Measurements from ENCODE around the gene NUP93.
"Not testable (repeated sequence)": the region's sequence is repeated elsewhere in the genome, so short reads cannot be mapped to it uniquely, and the experiment has no call there.

The NUP93 gene

GRCh38 chr16:56884026-56884582 is 154.2 kb downstream of the NUP93 start:
- no peak for FAIRE-seq
- no peak for TF ChIP-seq POLR2A (IDR thresholded peaks at IDR 0.05; ENCODE audit: low read depth, low read length)
- no peak for DNase-seq (ENCODE audit: insufficient read length, low spot score)

- DNase-seq (ENCODE audit: insufficient read length, low spot score); FAIRE-seq: not testable (repeated sequence)
Observed at GRCh38 chr16:56884929-56885328, 155.0 kb downstream of the NUP93 start.

- no peak for TF ChIP-seq POLR2A (IDR thresholded peaks at IDR 0.05; ENCODE audit: low read depth, low read length)
- FAIRE-seq: no peak
- no peak for DNase-seq (ENCODE audit: insufficient read length, low spot score)
Observed at GRCh38 chr16:56885446-56886162, 155.7 kb downstream of the NUP93 start.

GRCh38 chr16:56886296-56886695 is 156.4 kb downstream of the NUP93 start:
- no peak for DNase-seq (ENCODE audit: insufficient read length, low spot score)

GRCh38 chr16:56886826-56887225 is 156.9 kb downstream of the NUP93 start:
- DNase-seq (ENCODE audit: insufficient read length, low spot score) (no peak), FAIRE-seq (no peak)
- TF ChIP-seq POLR2A (IDR thresholded peaks at IDR 0.05; ENCODE audit: low read depth, low read length): no peak

More at GRCh38 chr16:56886296-56886695, 156.4 kb downstream of the NUP93 start:
- TF ChIP-seq POLR2A (IDR thresholded peaks at IDR 0.05; ENCODE audit: low read depth, low read length): no peak
- no peak for FAIRE-seq

GRCh38 chr16:56888806-56889205 is 158.9 kb downstream of the NUP93 start:
- DNase-seq (ENCODE audit: insufficient read length, low spot score) (no peak), FAIRE-seq (no peak)
- no peak for TF ChIP-seq POLR2A (IDR thresholded peaks at IDR 0.05; ENCODE audit: low read depth, low read length)

- DNase-seq (ENCODE audit: insufficient read length, low spot score): no peak
- no peak for TF ChIP-seq POLR2A (IDR thresholded peaks at IDR 0.05; ENCODE audit: low read depth, low read length)
- FAIRE-seq: no peak
Observed at GRCh38 chr16:56889206-56889605, 159.3 kb downstream of the NUP93 start.

GRCh38 chr16:56891685-56892084 is 161.8 kb downstream of the NUP93 start:
- DNase-seq (ENCODE audit: insufficient read length, low spot score) (no peak), FAIRE-seq (no peak)
- TF ChIP-seq POLR2A (IDR thresholded peaks at IDR 0.05; ENCODE audit: low read depth, low read length): no peak

GRCh38 chr16:56892705-56893104 is 162.8 kb downstream of the NUP93 start:
- DNase-seq (ENCODE audit: insufficient read length, low spot score) (no peak), FAIRE-seq (no peak)
- no peak for TF ChIP-seq POLR2A (IDR thresholded peaks at IDR 0.05; ENCODE audit: low read depth, low read length)

- no peak for DNase-seq (ENCODE audit: insufficient read length, low spot score)
- no peak for TF ChIP-seq POLR2A (IDR thresholded peaks at IDR 0.05; ENCODE audit: low read depth, low read length)
- FAIRE-seq: no peak
Observed at GRCh38 chr16:56894331-56894917, 164.5 kb downstream of the NUP93 start.

- FAIRE-seq (no peak), DNase-seq (ENCODE audit: insufficient read length, low spot score) (no peak)
- no peak for TF ChIP-seq POLR2A (IDR thresholded peaks at IDR 0.05; ENCODE audit: low read depth, low read length)
Observed at GRCh38 chr16:56895813-56896212, 165.9 kb downstream of the NUP93 start.

GRCh38 chr16:56896244-56896643 is 166.3 kb downstream of the NUP93 start:
- FAIRE-seq: no peak
- TF ChIP-seq POLR2A (IDR thresholded peaks at IDR 0.05; ENCODE audit: low read depth, low read length): no peak
- no peak for DNase-seq (ENCODE audit: insufficient read length, low spot score)

GRCh38 chr16:56897026-56897799 is 167.3 kb downstream of the NUP93 start:
- TF ChIP-seq POLR2A (IDR thresholded peaks at IDR 0.05; ENCODE audit: low read depth, low read length): no peak
- DNase-seq (ENCODE audit: insufficient read length, low spot score) (no peak), FAIRE-seq (no peak)

- FAIRE-seq (no peak), DNase-seq (ENCODE audit: insufficient read length, low spot score) (no peak)
- no peak for TF ChIP-seq POLR2A (IDR thresholded peaks at IDR 0.05; ENCODE audit: low read depth, low read length)
Observed at GRCh38 chr16:56898847-56899246, 168.9 kb downstream of the NUP93 start.
